Testis (tissue), 2 donors: ENCODE measurements around the gene MMP15.

Experiments used
- CTCF ChIP-seq, 3 experiments: fragments of 450-650 bp in 2 of 3; fragments of 200-600 bp in 1 of 3; sonication (generic) in 1 of 3; IDR thresholded peaks; one replicate each; pipeline ENCODE4 v1.5.1; 2016 to 2019; ENCODE audit warnings: antibody characterized with exemption in 3 of 3, mild to moderate bottlenecking in 2 of 3, moderate library complexity in 1 of 3
- POLR2A ChIP-seq: fragments of 450-650 bp; IDR thresholded peaks from one replicate; pipeline ENCODE4 v1.6.1; 2017; ENCODE audit warnings: antibody characterized with exemption, mild to moderate bottlenecking, moderate library complexity

- no peak for TF ChIP-seq CTCF (IDR thresholded peaks at IDR 0.05)
- TF ChIP-seq POLR2A: no peak
Measured at GRCh38 chr16:58013201-58013956, 12.2 kb upstream of the MMP15 start.
